CD4-positive, alpha-beta T cell treated with Interleukin-1 beta for 1 hour (primary cell): ENCODE data around the gene WDR37.
"Not testable (repeated sequence)": the region's sequence is repeated elsewhere in the genome, so short reads cannot be mapped to it uniquely, and the experiment has no call there.

Experiments
- DNase-seq, 2 donors: peaks; one replicate each; pipeline ENCODE4 v3.0.0-alpha.2; 2020 to 2022

Gene WDR37

GRCh38 chr10:1155791-1156615 is 99.8 kb downstream of the WDR37 start:
- no peak for DNase-seq

- no peak for DNase-seq
Observed at GRCh38 chr10:1156616-1156886, 100.4 kb downstream of the WDR37 start.

GRCh38 chr10:1156921-1157614 is 100.9 kb downstream of the WDR37 start:
- no peak for DNase-seq

GRCh38 chr10:1157615-1157933 is 101.4 kb downstream of the WDR37 start:
- no peak for DNase-seq

GRCh38 chr10:1158066-1158465 is 101.9 kb downstream of the WDR37 start:
- no peak for DNase-seq

- not testable (repeated sequence) for DNase-seq
Observed at GRCh38 chr10:1158536-1158935, 102.4 kb downstream of the WDR37 start.

- DNase-seq, result no peak
Observed at GRCh38 chr10:1159131-1160061, 103.2 kb downstream of the WDR37 start.

- DNase-seq, result no peak
Observed at GRCh38 chr10:1160561-1161314, 104.6 kb downstream of the WDR37 start.

GRCh38 chr10:1161315-1161673 is 105.1 kb downstream of the WDR37 start:
- DNase-seq, result not testable (repeated sequence)

- DNase-seq, result no peak
Observed at GRCh38 chr10:1162481-1163203, 106.5 kb downstream of the WDR37 start.

- DNase-seq, result no peak
Observed at GRCh38 chr10:1163204-1163660, 107.0 kb downstream of the WDR37 start.

- no peak for DNase-seq
Observed at GRCh38 chr10:1163831-1164230, 107.6 kb downstream of the WDR37 start.

GRCh38 chr10:1166101-1166827 is 110.1 kb downstream of the WDR37 start:
- no peak for DNase-seq

- DNase-seq, result no peak
Observed at GRCh38 chr10:1166828-1167275, 110.7 kb downstream of the WDR37 start.

- no peak for DNase-seq
Observed at GRCh38 chr10:1168763-1169162, 112.6 kb downstream of the WDR37 start.

- DNase-seq, result no peak
Observed at GRCh38 chr10:1169186-1169885, 113.2 kb downstream of the WDR37 start.

- no peak for DNase-seq
Observed at GRCh38 chr10:1169981-1170866, 114.0 kb downstream of the WDR37 start.

- DNase-seq, result no peak
Observed at GRCh38 chr10:1170867-1171180, 114.6 kb downstream of the WDR37 start.

- no peak for DNase-seq
Observed at GRCh38 chr10:1171182-1171581, 115.0 kb downstream of the WDR37 start.

GRCh38 chr10:1171586-1171985 is 115.4 kb downstream of the WDR37 start:
- DNase-seq, result no peak
